Uterus (tissue), 4 donors: ENCODE data around the gene TANC1. TPM values are rescaled to one million over a fixed set of nuclear protein-coding genes. Genes with fewer than 3 reads are reported as not detected.

ENCODE experiments used
- DNase-seq, 2 donors: peaks; one replicate each; pipeline ENCODE4 v3.0.0-alpha.2; 2019 to 2020
- H3K27ac ChIP-seq, 2 donors: fragments of 200-600 bp; sonication (generic); 1 replicate in 1 of 2; 2 replicates in 1 of 2; pipeline ENCODE4 v1.5.1; 2016 to 2018
- H3K27me3 ChIP-seq, 2 donors: fragments of 200-600 bp; sonication (generic); one replicate each; pipeline ENCODE4 v1.5.1; 2018 to 2019; ENCODE audit warnings: control low read depth in 1 of 2
- H3K36me3 ChIP-seq, 2 donors: fragments of 200-600 bp; sonication (generic); one replicate each; pipeline ENCODE4 v1.5.1; 2019; ENCODE audit warnings: control low read depth in 1 of 2
- H3K4me1 ChIP-seq, 2 donors: fragments of 200-600 bp; sonication (generic); one replicate each; pipeline ENCODE4 v1.5.1; 2018 to 2019; ENCODE audit warnings: control low read depth in 1 of 2
- H3K4me3 ChIP-seq, 2 donors: fragments of 200-600 bp; sonication (generic); 1 replicate in 1 of 2; 2 replicates in 1 of 2; pipeline ENCODE4 v1.5.1; 2018 to 2019; ENCODE audit warnings: mild to moderate bottlenecking in 1 of 2
- H3K9me3 ChIP-seq, 2 donors: fragments of 200-600 bp; sonication (generic); one replicate each; pipeline ENCODE4 v1.5.1; 2019; ENCODE audit warnings: control low read depth in 1 of 2
- POLR2A ChIP-seq, 2 donors: fragments of 450-650 bp; IDR thresholded peaks; one replicate each; pipeline ENCODE4 v1.6.1; 2016; ENCODE audit warnings: antibody characterized with exemption in 2 of 2, mild to moderate bottlenecking in 1 of 2, moderate library complexity in 1 of 2
- intact Hi-C: fragments of 100-400 bp; cut with DNase I; formaldehyde crosslinking; loops from one replicate; pipeline ENCODE4 v1.15.1; 2023; ENCODE audit warnings: low total_unique reads
- total RNA-seq, 4 donors: library from RNA; depleted of rRNA in 3 of 4; stranded (reverse); fragments of >200 nt in 3 of 4; gene quantifications; one replicate each; pipeline versions ENCODE4 v1.1.0 to v1.2.4, GENCODE V29; 2014 to 2023
- TF ChIP-seq, protein P1 (sequence below), 4 experiments: fragments of 200-600 bp in 2 of 4; fragments of 450-650 bp in 2 of 4; sonication (generic) in 2 of 4; IDR thresholded peaks; one replicate each; pipeline ENCODE4 v1.5.1; 2016 to 2019; ENCODE audit warnings: antibody characterized with exemption in 4 of 4, mild to moderate bottlenecking in 2 of 4, moderate library complexity in 1 of 4
- donor health status: DM: yes; HTN: yes; CAD: no.

TANC1 gene
- total RNA-seq, 4 donors from 2014 or later: 34.7 to 92.7 (median 67.4) TPM

- no peak for TF ChIP-seq POLR2A (IDR thresholded peaks at IDR 0.05)
- TF ChIP-seq, protein P1, sequence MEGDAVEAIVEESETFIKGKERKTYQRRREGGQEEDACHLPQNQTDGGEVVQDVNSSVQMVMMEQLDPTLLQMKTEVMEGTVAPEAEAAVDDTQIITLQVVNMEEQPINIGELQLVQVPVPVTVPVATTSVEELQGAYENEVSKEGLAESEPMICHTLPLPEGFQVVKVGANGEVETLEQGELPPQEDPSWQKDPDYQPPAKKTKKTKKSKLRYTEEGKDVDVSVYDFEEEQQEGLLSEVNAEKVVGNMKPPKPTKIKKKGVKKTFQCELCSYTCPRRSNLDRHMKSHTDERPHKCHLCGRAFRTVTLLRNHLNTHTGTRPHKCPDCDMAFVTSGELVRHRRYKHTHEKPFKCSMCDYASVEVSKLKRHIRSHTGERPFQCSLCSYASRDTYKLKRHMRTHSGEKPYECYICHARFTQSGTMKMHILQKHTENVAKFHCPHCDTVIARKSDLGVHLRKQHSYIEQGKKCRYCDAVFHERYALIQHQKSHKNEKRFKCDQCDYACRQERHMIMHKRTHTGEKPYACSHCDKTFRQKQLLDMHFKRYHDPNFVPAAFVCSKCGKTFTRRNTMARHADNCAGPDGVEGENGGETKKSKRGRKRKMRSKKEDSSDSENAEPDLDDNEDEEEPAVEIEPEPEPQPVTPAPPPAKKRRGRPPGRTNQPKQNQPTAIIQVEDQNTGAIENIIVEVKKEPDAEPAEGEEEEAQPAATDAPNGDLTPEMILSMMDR (IDR thresholded peaks at IDR 0.05): no peak
- intact Hi-C loops: no loop called here
- H3K9me3 ChIP-seq: no peaks in the 10 kb centered on the region
- H3K36me3 ChIP-seq: no peaks in the 10 kb centered on the region
- H3K27ac ChIP-seq: no peak overlapping the region
- peaks cover 7 to 10% of the 10 kb centered on the region in 2 donors for H3K4me1 ChIP-seq
- H3K27me3 ChIP-seq: no peaks in the 10 kb centered on the region
- no peak overlapping the region for H3K4me3 ChIP-seq
- no peak for DNase-seq
These were observed 19.3 kb upstream of the TANC1 start for GRCh38 chr2:158948964-158949699.

GRCh38 chr2:158953454-158953853, 15.0 kb upstream of the TANC1 start:
- Histone ChIP-seq H3K36me3 (no peaks in the 10 kb centered on the region), H3K27me3 (no peaks in the 10 kb centered on the region), H3K4me3 (no peak overlapping the region), H3K4me1 (peaks cover 8 to 10% of the 10 kb centered on the region in 2 donors), H3K27ac (peak overlapping the region; percentile 70 to 79), H3K9me3 (no peaks in the 10 kb centered on the region)
- intact Hi-C loops: no loop called here
- DNase-seq: peak; percentile 34 to 46
- TF ChIP-seq, protein P1 (IDR thresholded peaks at IDR 0.05): no peak
- TF ChIP-seq POLR2A (IDR thresholded peaks at IDR 0.05): no peak

GRCh38 chr2:158953926-158954763, 14.3 kb upstream of the TANC1 start:
- intact Hi-C loops: no loop called here
- no peak for TF ChIP-seq POLR2A (IDR thresholded peaks at IDR 0.05)
- TF ChIP-seq, protein P1 (IDR thresholded peaks at IDR 0.05): no peak
- Histone ChIP-seq H3K9me3 (no peaks in the 10 kb centered on the region), H3K27me3 (no peaks in the 10 kb centered on the region), H3K4me3 (no peak overlapping the region), H3K4me1 (peaks cover 8 to 10% of the 10 kb centered on the region in 2 donors), H3K27ac (peak overlapping the region; percentile 70 to 79), H3K36me3 (no peaks in the 10 kb centered on the region)
- peak; percentile 90 to 96 for DNase-seq

GRCh38 chr2:158955842-158956365, 12.5 kb upstream of the TANC1 start:
- peak overlapping the region; percentile 36 to 79 for H3K27ac ChIP-seq

More at GRCh38 chr2:158955842-158956365, 12.5 kb upstream of the TANC1 start:
- Histone ChIP-seq H3K36me3 (no peaks in the 10 kb centered on the region), H3K27me3 (no peaks in the 10 kb centered on the region), H3K4me3 (no peak overlapping the region), H3K4me1 (peaks cover 8 to 10% of the 10 kb centered on the region in 2 donors), H3K9me3 (no peaks in the 10 kb centered on the region)
- intact Hi-C loops: no loop called here
- no peak for DNase-seq
- TF ChIP-seq POLR2A (IDR thresholded peaks at IDR 0.05): no peak
- TF ChIP-seq, protein P1 (IDR thresholded peaks at IDR 0.05): no peak
